HG02571 (cell line): ENCODE results near the gene NUFIP1.
"Not testable (repeated sequence)": the region's sequence is repeated elsewhere in the genome, so short reads cannot be mapped to it uniquely, and the experiment has no call there.

Experiments used
- ATAC-seq: cut with Tn5 transposase; IDR thresholded peaks from one replicate; pipeline ENCODE4 v1.9.1; 2021; ENCODE audit warnings: mild to moderate bottlenecking, moderate library complexity; ENCODE audit not compliant: unreplicated experiment

NUFIP1 gene

DNA sequence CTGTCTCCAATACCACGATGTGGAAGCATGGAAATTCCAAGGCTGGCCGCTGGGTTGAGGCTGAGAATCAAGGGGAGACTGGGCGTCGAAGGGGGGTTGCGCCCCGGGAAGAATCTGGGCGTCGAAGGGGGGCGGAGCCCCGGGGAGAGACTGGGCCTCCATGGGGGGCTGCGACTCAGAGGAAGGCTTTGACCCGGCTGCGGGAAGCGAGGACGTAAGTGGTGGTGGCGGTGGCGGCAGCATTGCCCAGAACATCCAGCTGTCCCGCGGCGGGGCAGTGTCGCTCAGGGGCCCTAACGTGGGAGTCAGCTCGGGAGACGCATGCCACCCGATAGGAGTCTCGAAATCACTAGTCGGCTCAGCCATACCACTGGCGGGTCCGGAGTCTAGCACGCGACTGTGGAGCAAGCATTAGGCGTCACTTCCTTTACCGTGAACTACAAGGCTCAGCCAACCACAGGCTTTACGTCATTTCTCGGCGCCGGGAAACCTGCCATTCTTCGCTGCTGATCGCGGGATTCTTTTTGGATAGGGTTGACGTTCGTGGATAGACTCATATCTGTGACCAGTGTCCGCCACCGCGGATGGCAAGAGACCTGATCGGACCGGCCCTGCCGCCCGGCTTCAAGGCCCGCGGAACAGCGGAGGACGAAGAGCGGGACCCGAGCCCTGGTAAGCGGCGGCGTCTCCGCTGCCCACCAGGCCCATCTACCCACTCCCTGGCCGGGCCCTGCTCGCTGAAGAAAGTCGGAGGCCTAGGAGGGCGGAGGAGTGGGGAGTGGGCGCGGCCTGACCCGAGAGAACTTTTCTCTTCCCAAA is at the start of gene NUFIP1, which contains the start of gene GPALPP1:
Gene NUFIP1 (minus strand): TSS at position 401 of the 819 bp plus-strand sequence. CDS start 35 bp downstream, at position 366.
Gene GPALPP1 (plus strand): TSS at position 468 of the 819 bp plus-strand sequence. CDS start 117 bp downstream, at position 585.
- peak; percentile 97 for ATAC-seq

- ATAC-seq, result no peak
Measured at GRCh38 chr13:45036206-45036605, 46.9 kb upstream of the NUFIP1 start.

DNA sequence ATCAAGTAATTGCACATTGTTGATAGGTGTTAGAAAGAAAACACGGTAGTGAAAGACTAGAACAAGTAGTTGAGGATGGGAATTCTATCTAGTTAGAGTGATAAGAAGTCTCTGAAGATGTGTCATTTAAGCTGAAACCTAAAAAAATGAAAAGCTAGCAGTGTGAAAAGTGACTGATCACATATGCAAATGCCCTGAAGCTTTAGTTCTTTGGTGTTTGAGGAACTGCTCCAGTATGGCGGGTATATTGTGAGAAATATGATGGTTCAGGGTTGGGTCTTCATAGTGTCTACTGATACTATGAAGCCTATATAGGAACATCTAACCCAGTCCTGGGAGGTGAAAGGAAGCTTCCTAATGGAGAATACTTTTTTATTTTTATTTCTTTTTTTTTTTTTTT is 45.1 kb upstream of the NUFIP1 start:
- no peak for ATAC-seq

- ATAC-seq, result no peak
Measured at GRCh38 chr13:45024847-45025246, 35.6 kb upstream of the NUFIP1 start.

GRCh38 chr13:45021250-45021649 is 32.0 kb upstream of the NUFIP1 start:
- no peak for ATAC-seq

GRCh38 chr13:45019981-45020380 is 30.7 kb upstream of the NUFIP1 start:
- not testable (repeated sequence) for ATAC-seq

GRCh38 chr13:45016792-45017425 is 27.6 kb upstream of the NUFIP1 start:
- ATAC-seq, result no peak

- no peak for ATAC-seq
Measured at GRCh38 chr13:45015300-45015699, 26.0 kb upstream of the NUFIP1 start.

- no peak for ATAC-seq
Measured at GRCh38 chr13:45011198-45011597, 21.9 kb upstream of the NUFIP1 start.

GRCh38 chr13:45007823-45008222 is 18.6 kb upstream of the NUFIP1 start:
- ATAC-seq, result no peak

DNA sequence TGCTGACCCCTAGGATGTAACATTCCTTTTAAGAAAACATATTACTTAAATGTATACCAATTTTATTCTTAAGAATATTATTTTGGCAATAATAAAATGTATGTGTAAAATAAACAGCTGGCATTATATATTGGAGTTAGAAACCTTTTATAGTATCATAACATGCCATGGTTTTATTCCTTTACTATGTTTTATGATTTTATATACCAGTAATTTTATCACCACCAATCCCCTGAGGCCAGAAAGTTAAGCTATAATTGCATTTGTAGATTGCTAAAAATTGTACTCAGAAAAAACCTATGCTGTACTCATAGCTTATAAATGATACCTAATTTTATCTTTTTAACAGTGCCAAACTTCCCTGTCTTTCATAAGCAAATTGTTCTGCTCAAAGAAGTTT is 18.0 kb upstream of the NUFIP1 start:
- ATAC-seq, result no peak

DNA sequence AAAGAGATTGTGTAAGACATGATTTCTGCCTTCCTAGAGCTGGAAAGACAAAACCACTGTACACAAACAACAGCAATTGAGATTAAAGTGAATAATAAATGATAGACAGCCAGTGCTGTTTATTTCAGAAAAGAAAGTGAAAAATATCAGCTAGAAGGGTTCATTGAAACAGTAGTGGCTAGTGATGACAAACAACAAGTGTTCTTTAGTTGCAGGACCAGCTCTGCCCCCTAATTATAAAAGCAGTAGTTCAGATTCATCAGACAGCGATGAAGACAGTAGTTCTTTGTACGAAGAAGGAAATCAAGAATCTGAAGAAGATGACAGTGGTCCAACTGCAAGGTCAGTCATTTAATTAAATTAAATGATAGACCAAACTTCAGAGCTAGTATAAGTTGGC is 14.8 kb upstream of the NUFIP1 start:
- ATAC-seq, result no peak

- no peak for ATAC-seq
Measured at GRCh38 chr13:45003417-45003816, 14.1 kb upstream of the NUFIP1 start.

- ATAC-seq, result no peak
Measured at GRCh38 chr13:44989941-44990340, 670 bp upstream of the NUFIP1 start.

DNA sequence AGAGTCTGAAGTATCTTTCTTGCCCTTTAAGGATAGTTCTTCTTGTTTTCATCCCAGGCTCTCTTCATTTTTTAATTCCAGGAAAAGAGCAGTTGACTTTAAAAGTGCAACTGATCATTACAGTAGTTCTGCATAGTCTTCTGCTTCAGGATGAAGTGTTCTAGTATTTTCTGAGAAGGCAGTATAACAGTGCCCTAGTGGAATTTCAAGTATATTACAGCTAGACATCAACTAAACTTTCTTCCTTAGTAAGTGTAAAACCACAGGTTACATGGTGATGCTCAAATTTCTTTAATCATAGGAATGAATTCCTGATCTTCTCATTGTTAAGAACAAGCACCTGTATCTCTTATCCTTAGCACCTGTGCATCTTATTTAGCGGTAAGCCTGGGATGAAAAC is 10.9 kb downstream of the NUFIP1 start:
- no peak for ATAC-seq

DNA sequence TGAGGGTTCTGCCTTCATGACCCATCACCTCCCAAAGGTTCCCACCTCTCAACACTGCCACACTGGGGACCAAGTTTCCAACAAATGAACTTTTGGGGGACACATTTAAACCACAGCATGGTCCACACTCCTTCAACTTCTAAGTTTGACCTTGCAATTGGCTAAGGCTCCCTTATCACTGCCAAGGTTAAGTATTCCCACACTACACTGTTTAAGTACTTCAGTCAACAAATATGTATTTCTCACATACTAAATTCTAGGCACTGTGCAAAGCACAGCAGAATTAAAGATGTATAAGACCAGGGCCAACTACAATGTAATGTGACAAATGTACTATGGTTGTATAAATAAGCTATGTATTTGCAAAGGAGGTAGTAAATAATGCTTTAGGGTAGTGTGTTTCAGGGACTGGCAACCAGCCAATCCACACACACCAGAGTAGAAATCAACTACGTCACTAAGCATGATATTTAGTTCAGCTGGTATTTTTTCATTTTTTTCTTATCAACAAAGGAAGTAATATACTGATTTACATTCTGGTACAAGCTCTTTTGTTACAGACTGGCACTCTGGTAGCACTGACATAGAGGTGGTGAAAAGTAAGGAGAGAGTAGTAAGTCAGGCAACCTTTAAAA is 12.2 kb downstream of the NUFIP1 start:
- ATAC-seq, result no peak

- no peak for ATAC-seq
Measured at GRCh38 chr13:44976196-44976595, 13.1 kb downstream of the NUFIP1 start.

GRCh38 chr13:44974056-44974793 is 15.0 kb downstream of the NUFIP1 start:
- ATAC-seq, result no peak

- ATAC-seq, result no peak
Measured at GRCh38 chr13:44972956-44973581, 16.2 kb downstream of the NUFIP1 start.
